ENCODE data around the gene GALC. TPM values are rescaled to one million over a fixed set of nuclear protein-coding genes. Genes with fewer than 3 reads are reported as not detected.

GALC gene
- polyA plus RNA-seq, 1 donor from 2014 or later, result 42.6 TPM

DNA sequence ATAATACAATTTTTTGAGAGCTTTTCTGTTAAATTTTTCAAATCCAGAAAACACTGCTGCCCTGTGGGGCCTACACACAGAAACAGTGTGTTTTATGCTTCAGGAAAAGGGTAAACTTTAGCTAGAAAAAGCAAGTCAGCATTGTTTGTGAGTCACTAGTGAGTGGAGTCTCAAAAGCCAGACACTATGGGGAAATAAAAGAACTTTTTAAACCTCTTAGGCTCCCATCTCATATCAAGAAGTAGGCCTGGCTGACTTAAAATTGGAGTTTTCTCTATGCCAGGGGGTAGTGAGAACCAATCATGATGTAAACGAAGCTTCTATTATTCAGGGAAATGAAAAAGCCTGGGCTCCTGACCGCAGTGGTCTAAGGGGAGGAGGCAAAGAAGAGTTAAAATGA lies 24.6 kb upstream of the GALC start:
- no peaks in the 10 kb centered on the region for H3K9me2 ChIP-seq (ENCODE audit: insufficient read depth, low read length)

DNA sequence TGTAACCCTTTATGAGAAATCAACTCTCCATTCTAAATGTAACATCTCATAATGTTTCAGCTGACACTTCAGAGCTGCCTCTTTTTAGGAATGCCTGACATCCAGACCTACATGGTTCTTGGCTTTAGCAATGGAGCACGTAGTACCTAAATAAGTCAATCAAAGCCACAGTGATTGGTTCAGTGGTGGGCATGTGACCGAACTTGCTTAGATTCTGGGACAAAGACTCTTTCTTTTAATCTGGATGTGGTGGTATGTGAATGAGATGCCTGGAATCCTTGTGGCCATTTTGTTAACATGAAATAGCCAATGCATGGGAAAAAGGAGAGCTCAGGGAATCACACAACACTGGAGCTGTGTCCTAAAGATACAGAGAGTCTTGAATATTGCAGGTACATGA lies 23.8 kb upstream of the GALC start:
- no peaks in the 10 kb centered on the region for H3K79me2 ChIP-seq (replicated peaks; ENCODE audit: insufficient read depth, low read length)
- H3K36me3 ChIP-seq (ENCODE audit: insufficient read depth, low read length), result no peaks in the 10 kb centered on the region
- no peaks in the 10 kb centered on the region for H3K27me3 ChIP-seq (ENCODE audit: insufficient read depth, low read depth, low read length)
- no peak overlapping the region for H3K9ac ChIP-seq (ENCODE audit: low read length)
- H3K4me2 ChIP-seq (ENCODE audit: low read length), result no peak overlapping the region
- no peaks in the 10 kb centered on the region for H4K20me1 ChIP-seq (ENCODE audit: insufficient read depth)
- H3K4me3 ChIP-seq (ENCODE audit: low read length), result no peak overlapping the region
- H2AFZ ChIP-seq (ENCODE audit: low read depth, low read length), result no peak overlapping the region
- no peaks in the 10 kb centered on the region for H3K9me3 ChIP-seq (ENCODE audit: low read length)
- no peak overlapping the region for H3K27ac ChIP-seq (ENCODE audit: low read length)
- H3K9me2 ChIP-seq (ENCODE audit: insufficient read depth, low read length), result no peaks in the 10 kb centered on the region
- TF ChIP-seq TAF1 (IDR thresholded peaks at IDR 0.05; ENCODE audit: low read depth) (no peak), EZH2 (IDR thresholded peaks at IDR 0.05; ENCODE audit: borderline replicate concordance, insufficient read depth, low read length, poor library complexity, severe bottlenecking) (no peak), MXI1 (conservative IDR thresholded peaks at IDR 0.05; ENCODE audit: poor library complexity, severe bottlenecking) (no peak), RAD21 (conservative IDR thresholded peaks at IDR 0.05) (no peak), EP300 (conservative IDR thresholded peaks at IDR 0.05; ENCODE audit: poor library complexity, severe bottlenecking) (no peak), POLR2AphosphoS5 (IDR thresholded peaks at IDR 0.05) (no peak), SMC3 (conservative IDR thresholded peaks at IDR 0.05; ENCODE audit: poor library complexity) (no peak)
- TF ChIP-seq, protein P1, sequence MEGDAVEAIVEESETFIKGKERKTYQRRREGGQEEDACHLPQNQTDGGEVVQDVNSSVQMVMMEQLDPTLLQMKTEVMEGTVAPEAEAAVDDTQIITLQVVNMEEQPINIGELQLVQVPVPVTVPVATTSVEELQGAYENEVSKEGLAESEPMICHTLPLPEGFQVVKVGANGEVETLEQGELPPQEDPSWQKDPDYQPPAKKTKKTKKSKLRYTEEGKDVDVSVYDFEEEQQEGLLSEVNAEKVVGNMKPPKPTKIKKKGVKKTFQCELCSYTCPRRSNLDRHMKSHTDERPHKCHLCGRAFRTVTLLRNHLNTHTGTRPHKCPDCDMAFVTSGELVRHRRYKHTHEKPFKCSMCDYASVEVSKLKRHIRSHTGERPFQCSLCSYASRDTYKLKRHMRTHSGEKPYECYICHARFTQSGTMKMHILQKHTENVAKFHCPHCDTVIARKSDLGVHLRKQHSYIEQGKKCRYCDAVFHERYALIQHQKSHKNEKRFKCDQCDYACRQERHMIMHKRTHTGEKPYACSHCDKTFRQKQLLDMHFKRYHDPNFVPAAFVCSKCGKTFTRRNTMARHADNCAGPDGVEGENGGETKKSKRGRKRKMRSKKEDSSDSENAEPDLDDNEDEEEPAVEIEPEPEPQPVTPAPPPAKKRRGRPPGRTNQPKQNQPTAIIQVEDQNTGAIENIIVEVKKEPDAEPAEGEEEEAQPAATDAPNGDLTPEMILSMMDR (IDR thresholded peaks at IDR 0.05; ENCODE audit: poor library complexity, severe bottlenecking), result no peak
- TF ChIP-seq, protein P2, sequence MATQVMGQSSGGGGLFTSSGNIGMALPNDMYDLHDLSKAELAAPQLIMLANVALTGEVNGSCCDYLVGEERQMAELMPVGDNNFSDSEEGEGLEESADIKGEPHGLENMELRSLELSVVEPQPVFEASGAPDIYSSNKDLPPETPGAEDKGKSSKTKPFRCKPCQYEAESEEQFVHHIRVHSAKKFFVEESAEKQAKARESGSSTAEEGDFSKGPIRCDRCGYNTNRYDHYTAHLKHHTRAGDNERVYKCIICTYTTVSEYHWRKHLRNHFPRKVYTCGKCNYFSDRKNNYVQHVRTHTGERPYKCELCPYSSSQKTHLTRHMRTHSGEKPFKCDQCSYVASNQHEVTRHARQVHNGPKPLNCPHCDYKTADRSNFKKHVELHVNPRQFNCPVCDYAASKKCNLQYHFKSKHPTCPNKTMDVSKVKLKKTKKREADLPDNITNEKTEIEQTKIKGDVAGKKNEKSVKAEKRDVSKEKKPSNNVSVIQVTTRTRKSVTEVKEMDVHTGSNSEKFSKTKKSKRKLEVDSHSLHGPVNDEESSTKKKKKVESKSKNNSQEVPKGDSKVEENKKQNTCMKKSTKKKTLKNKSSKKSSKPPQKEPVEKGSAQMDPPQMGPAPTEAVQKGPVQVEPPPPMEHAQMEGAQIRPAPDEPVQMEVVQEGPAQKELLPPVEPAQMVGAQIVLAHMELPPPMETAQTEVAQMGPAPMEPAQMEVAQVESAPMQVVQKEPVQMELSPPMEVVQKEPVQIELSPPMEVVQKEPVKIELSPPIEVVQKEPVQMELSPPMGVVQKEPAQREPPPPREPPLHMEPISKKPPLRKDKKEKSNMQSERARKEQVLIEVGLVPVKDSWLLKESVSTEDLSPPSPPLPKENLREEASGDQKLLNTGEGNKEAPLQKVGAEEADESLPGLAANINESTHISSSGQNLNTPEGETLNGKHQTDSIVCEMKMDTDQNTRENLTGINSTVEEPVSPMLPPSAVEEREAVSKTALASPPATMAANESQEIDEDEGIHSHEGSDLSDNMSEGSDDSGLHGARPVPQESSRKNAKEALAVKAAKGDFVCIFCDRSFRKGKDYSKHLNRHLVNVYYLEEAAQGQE (IDR thresholded peaks at IDR 0.05; ENCODE audit: borderline replicate concordance), result no peak
- H3F3A ChIP-seq (ENCODE audit: insufficient read depth, low read length, poor library complexity, severe bottlenecking), result no peaks in the 10 kb centered on the region

More for the DNA sequence above, 24.6 kb upstream of the GALC start:
- TF ChIP-seq POLR2AphosphoS5 (IDR thresholded peaks at IDR 0.05), result no peak
- no peak for TF ChIP-seq SMC3 (conservative IDR thresholded peaks at IDR 0.05; ENCODE audit: poor library complexity)
- no peak for TF ChIP-seq EZH2 (IDR thresholded peaks at IDR 0.05; ENCODE audit: borderline replicate concordance, insufficient read depth, low read length, poor library complexity, severe bottlenecking)
- TF ChIP-seq, protein P1 (IDR thresholded peaks at IDR 0.05; ENCODE audit: poor library complexity, severe bottlenecking), result no peak
- TF ChIP-seq RAD21 (conservative IDR thresholded peaks at IDR 0.05), result no peak
- TF ChIP-seq MXI1 (conservative IDR thresholded peaks at IDR 0.05; ENCODE audit: poor library complexity, severe bottlenecking), result no peak
- TF ChIP-seq EP300 (conservative IDR thresholded peaks at IDR 0.05; ENCODE audit: poor library complexity, severe bottlenecking), result no peak
- TF ChIP-seq, protein P2 (IDR thresholded peaks at IDR 0.05; ENCODE audit: borderline replicate concordance), result no peak
- TF ChIP-seq TAF1 (IDR thresholded peaks at IDR 0.05; ENCODE audit: low read depth), result no peak
- H4K20me1 ChIP-seq (ENCODE audit: insufficient read depth), result no peaks in the 10 kb centered on the region
- no peaks in the 10 kb centered on the region for H3K79me2 ChIP-seq (replicated peaks; ENCODE audit: insufficient read depth, low read length)
- no peak overlapping the region for H3K4me3 ChIP-seq (ENCODE audit: low read length)
- H3K27ac ChIP-seq (ENCODE audit: low read length), result no peak overlapping the region
- no peaks in the 10 kb centered on the region for H3K9me3 ChIP-seq (ENCODE audit: low read length)
- H3K4me2 ChIP-seq (ENCODE audit: low read length), result no peak overlapping the region
- no peak overlapping the region for H2AFZ ChIP-seq (ENCODE audit: low read depth, low read length)
- H3K27me3 ChIP-seq (ENCODE audit: insufficient read depth, low read depth, low read length), result no peaks in the 10 kb centered on the region
- H3K9ac ChIP-seq (ENCODE audit: low read length), result no peak overlapping the region
- no peaks in the 10 kb centered on the region for H3K36me3 ChIP-seq (ENCODE audit: insufficient read depth, low read length)
- H3F3A ChIP-seq (ENCODE audit: insufficient read depth, low read length, poor library complexity, severe bottlenecking), result no peaks in the 10 kb centered on the region
